Gastrocnemius medialis (tissue), 4 donors: Measurements from ENCODE around the gene SYTL2. TPM values are rescaled to one million over a fixed set of nuclear protein-coding genes. Genes with fewer than 3 reads are reported as not detected.
"Not testable (repeated sequence)": the region's sequence is repeated elsewhere in the genome, so short reads cannot be mapped to it uniquely, and the experiment has no call there.

Experiments
- ATAC-seq, 2 donors: fragments of 150-250 bp; one replicate each; pipeline ENCODE4 v1.9.1; 2016
- DNase-seq, 2 donors: peaks; one replicate each; pipeline ENCODE4 v3.0.0-alpha.2; 2019
- H3K27ac ChIP-seq, 4 donors: fragments of 200-600 bp; sonication (generic); 1 replicate in 1 of 4; 2 replicates in 3 of 4; pipeline ENCODE4 v1.5.1; 2016 to 2018; ENCODE audit warnings: mild to moderate bottlenecking in 2 of 4, moderate library complexity in 1 of 4
- H3K27me3 ChIP-seq, 3 donors: fragments of 200-600 bp; sonication (generic) in 2 of 3; 1 replicate in 1 of 3; 2 replicates in 2 of 3; pipeline versions ENCODE4 v1.5.1 to v1.6.0; 2016 to 2019; ENCODE audit warnings: mild to moderate bottlenecking in 1 of 3, moderate library complexity in 1 of 3
- H3K36me3 ChIP-seq, 2 donors: fragments of 200-600 bp; sonication (generic) in 1 of 2; one replicate each; pipeline ENCODE4 v1.5.1; 2017 to 2018
- H3K4me1 ChIP-seq, 2 donors: fragments of 200-600 bp; sonication (generic) in 1 of 2; one replicate each; pipeline ENCODE4 v1.5.1; 2016 to 2017; ENCODE audit warnings: mild to moderate bottlenecking in 2 of 2
- H3K4me3 ChIP-seq, 4 donors: fragments of 200-600 bp; sonication (generic) in 3 of 4; 1 replicate in 1 of 4; 2 replicates in 3 of 4; pipeline ENCODE4 v1.5.1; 2016 to 2019; ENCODE audit warnings: mild to moderate bottlenecking in 2 of 4
- H3K9me3 ChIP-seq, 3 donors: fragments of 200-600 bp; sonication (generic) in 2 of 3; 1 replicate in 1 of 3; 2 replicates in 2 of 3; pipeline ENCODE4 v1.5.1; 2016 to 2019
- POLR2A ChIP-seq, 2 donors: fragments of 450-650 bp; IDR thresholded peaks; one replicate each; pipeline ENCODE4 v1.6.1; 2017; ENCODE audit warnings: antibody characterized with exemption in 2 of 2, mild to moderate bottlenecking in 2 of 2, moderate library complexity in 2 of 2
- in situ Hi-C, 4 donors: fragments of 200-750 bp; cut with MboI; loops; one replicate each; pipeline versions ENCODE4 v1.15.0 to v1.8.0; 2017; ENCODE audit warnings: low sequenced_read_pairs in 4 of 4
- intact Hi-C: fragments of 100-400 bp; cut with DNase I; formaldehyde crosslinking; loops from one replicate; pipeline ENCODE4 v1.15.1; 2023; ENCODE audit warnings: low total_unique reads
- total RNA-seq, 4 donors: library from RNA; depleted of rRNA; stranded (reverse); fragments of >200 nt; gene quantifications; one replicate each; pipeline versions ENCODE4 v1.1.0 to v1.2.3, GENCODE V29; 2016
- TF ChIP-seq, protein P1 (sequence below), 5 experiments: fragments of 450-650 bp in 3 of 5; fragments of 200-600 bp in 2 of 5; sonication (generic) in 2 of 5; IDR thresholded peaks in 4 of 5; conservative IDR thresholded peaks in 1 of 5; 1 replicate in 4 of 5; 2 replicates in 1 of 5; pipeline ENCODE4 v1.5.1; 2016 to 2019; ENCODE audit warnings: antibody characterized with exemption in 5 of 5, mild to moderate bottlenecking in 3 of 5, moderate library complexity in 3 of 5

SYTL2 gene
- total RNA-seq, 4 donors from 2014 or later, result 0.97 to 11.9 (median 2.7) TPM

DNA sequence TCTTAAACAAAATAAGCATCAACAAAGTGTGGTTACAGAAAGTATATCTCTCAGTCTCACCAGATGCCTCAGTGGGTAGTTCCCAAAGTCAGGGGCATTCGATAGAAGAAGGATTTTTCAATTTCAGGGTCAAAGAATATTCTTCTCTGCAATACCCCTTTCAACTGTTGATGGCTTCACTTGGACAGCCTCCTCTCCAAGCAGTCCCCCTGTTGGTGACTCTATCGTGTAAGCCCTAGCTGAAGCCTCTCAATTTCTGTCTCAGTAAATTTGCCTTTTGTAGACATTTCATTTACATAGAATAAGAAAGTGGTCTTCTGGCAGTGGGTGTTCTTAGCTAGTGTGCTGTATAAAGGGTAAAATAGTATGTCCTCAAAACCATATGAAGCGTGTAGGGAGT, 33.0 kb upstream of the SYTL2 start:
- Histone ChIP-seq H3K36me3 (no peaks in the 10 kb centered on the region), H3K27ac (no peak overlapping the region), H3K4me1 (no peaks in the 10 kb centered on the region), H3K27me3 (no peaks in the 10 kb centered on the region), H3K4me3 (no peak overlapping the region), H3K9me3 (no peaks in the 10 kb centered on the region)
- in situ Hi-C loops (loop anchor here in 3 of 4 donors (25.0 kb wide), 2 partner anchors 232 to 257 kb away; no protein-coding TSS in a partner anchor), intact Hi-C loops (no loop called here)
- TF ChIP-seq, protein P1, sequence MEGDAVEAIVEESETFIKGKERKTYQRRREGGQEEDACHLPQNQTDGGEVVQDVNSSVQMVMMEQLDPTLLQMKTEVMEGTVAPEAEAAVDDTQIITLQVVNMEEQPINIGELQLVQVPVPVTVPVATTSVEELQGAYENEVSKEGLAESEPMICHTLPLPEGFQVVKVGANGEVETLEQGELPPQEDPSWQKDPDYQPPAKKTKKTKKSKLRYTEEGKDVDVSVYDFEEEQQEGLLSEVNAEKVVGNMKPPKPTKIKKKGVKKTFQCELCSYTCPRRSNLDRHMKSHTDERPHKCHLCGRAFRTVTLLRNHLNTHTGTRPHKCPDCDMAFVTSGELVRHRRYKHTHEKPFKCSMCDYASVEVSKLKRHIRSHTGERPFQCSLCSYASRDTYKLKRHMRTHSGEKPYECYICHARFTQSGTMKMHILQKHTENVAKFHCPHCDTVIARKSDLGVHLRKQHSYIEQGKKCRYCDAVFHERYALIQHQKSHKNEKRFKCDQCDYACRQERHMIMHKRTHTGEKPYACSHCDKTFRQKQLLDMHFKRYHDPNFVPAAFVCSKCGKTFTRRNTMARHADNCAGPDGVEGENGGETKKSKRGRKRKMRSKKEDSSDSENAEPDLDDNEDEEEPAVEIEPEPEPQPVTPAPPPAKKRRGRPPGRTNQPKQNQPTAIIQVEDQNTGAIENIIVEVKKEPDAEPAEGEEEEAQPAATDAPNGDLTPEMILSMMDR (IDR thresholded peaks at IDR 0.05 in 4 of 5, conservative IDR thresholded peaks at IDR 0.05 in 1 of 5), result no peak
- TF ChIP-seq POLR2A (IDR thresholded peaks at IDR 0.05), result no peak
- DNase-seq, result no peak
- no peak for ATAC-seq

DNA sequence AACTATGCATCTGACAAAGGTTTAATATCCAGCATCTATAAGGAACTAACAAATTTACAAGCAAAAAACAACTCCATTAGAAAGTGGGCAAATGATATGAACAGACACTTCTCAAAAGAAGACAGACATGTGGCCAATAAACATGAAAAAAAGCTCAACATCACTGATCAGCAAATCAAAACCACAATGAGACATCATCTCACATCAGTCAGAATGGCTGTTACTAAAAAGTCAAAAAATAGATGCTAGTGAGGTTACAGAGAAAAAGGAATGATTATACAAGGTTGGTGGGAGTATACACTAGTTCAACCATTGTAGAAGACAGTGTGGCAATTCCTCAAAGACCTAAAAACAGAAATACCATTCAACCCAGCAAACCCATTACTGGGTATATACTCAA, 30.0 kb upstream of the SYTL2 start:
- H3K27ac ChIP-seq, ATAC-seq, intact Hi-C loops, H3K27me3 ChIP-seq, H3K9me3 ChIP-seq, H3K4me3 ChIP-seq, H3K36me3 ChIP-seq, DNase-seq, H3K4me1 ChIP-seq: not testable (repeated sequence)
- in situ Hi-C loops, result loop anchor here in 3 of 4 donors (25.0 kb wide), 2 partner anchors 229 to 254 kb away; no protein-coding TSS in a partner anchor

DNA sequence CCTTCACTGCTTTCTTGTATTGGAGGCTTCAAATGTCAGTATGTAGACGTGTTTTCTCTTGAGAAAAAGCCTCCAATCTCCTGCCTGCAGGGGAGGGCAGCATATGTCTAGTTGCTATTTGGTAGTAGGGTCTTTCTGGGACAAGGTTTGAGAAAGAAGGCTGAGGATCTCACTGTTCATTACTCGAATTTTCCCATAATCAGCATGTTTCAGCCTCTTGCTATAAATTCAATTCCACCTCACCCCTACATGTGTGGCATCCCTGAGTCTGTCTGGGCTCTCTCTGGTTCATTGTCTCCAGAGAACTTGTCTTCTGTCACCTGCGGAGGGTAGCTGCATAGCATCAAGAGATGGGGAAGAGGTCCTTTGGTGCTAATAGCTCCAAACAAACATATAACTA, 24.8 kb upstream of the SYTL2 start:
- no peaks in the 10 kb centered on the region for H3K4me1 ChIP-seq
- ATAC-seq (no peak), DNase-seq (no peak)
- intact Hi-C loops, result no loop called here
- in situ Hi-C loops, result loop anchor here in 3 of 4 donors (25.0 kb wide), 2 partner anchors 223 to 248 kb away; no protein-coding TSS in a partner anchor
- H3K9me3 ChIP-seq, result no peaks in the 10 kb centered on the region
- no peak overlapping the region for H3K4me3 ChIP-seq
- H3K27me3 ChIP-seq, result no peaks in the 10 kb centered on the region
- H3K27ac ChIP-seq, result no peak overlapping the region
- no peak for TF ChIP-seq POLR2A (IDR thresholded peaks at IDR 0.05)
- TF ChIP-seq, protein P1 (IDR thresholded peaks at IDR 0.05 in 4 of 5, conservative IDR thresholded peaks at IDR 0.05 in 1 of 5), result no peak
- no peaks in the 10 kb centered on the region for H3K36me3 ChIP-seq

DNA sequence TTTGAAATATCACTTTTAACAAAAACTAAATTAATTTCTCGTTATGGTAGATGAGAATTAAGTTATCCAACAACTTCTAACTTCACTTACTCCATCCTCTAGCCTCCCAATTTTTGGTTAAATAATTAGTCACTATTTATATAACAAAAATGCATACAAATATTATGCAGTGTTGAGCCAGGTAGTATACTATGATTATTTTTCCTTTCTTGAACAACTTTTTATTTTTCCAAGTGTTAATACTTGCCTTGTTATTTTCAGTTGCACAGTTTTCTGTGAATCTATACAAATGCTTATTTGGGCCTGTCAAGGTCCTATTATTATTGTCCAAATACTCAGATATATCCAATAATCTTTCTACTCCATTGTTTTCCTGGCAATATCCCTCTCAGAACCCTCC, 24.3 kb upstream of the SYTL2 start:
- no peaks in the 10 kb centered on the region for H3K27me3 ChIP-seq
- no peak for ATAC-seq
- no peak for TF ChIP-seq POLR2A (IDR thresholded peaks at IDR 0.05)
- TF ChIP-seq, protein P1 (IDR thresholded peaks at IDR 0.05 in 4 of 5, conservative IDR thresholded peaks at IDR 0.05 in 1 of 5), result no peak
- no peaks in the 10 kb centered on the region for H3K4me1 ChIP-seq
- H3K4me3 ChIP-seq, result no peak overlapping the region
- H3K36me3 ChIP-seq, result no peaks in the 10 kb centered on the region
- no peaks in the 10 kb centered on the region for H3K9me3 ChIP-seq
- intact Hi-C loops (no loop called here), in situ Hi-C loops (loop anchor here in 3 of 4 donors (25.0 kb wide), 2 partner anchors 223 to 248 kb away; no protein-coding TSS in a partner anchor)
- DNase-seq, result no peak
- no peak overlapping the region for H3K27ac ChIP-seq

DNA sequence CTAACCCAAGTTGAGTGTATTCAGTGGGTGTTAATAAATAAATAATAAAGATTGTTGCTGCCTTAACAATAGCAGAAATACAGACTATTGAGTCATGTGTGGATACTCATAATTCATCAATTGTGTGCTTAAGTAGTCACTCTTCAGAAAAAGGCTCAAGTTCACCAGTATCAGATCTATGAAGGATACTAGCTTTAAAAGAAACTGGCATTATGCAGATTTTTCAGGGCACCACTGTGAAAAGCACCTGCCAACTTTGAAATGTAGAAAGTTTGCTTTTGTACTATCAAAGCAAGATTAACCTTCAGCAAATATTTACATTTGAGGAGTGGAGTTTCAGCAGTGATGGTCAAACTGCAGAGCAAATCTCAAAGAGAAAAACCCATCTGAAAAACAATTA, 20.1 kb upstream of the SYTL2 start:
- no peak overlapping the region for H3K4me3 ChIP-seq
- H3K27me3 ChIP-seq, result no peaks in the 10 kb centered on the region
- in situ Hi-C loops (loop anchor here in 3 of 4 donors (25.0 kb wide), 2 partner anchors 219 to 244 kb away; no protein-coding TSS in a partner anchor), intact Hi-C loops (no loop called here)
- DNase-seq (no peak), ATAC-seq (no peak)
- no peaks in the 10 kb centered on the region for H3K4me1 ChIP-seq
- H3K9me3 ChIP-seq, result no peaks in the 10 kb centered on the region
- TF ChIP-seq, protein P1 (IDR thresholded peaks at IDR 0.05 in 4 of 5, conservative IDR thresholded peaks at IDR 0.05 in 1 of 5), result no peak
- no peak for TF ChIP-seq POLR2A (IDR thresholded peaks at IDR 0.05)
- no peak overlapping the region for H3K27ac ChIP-seq
- H3K36me3 ChIP-seq, result no peaks in the 10 kb centered on the region
